DND-41 (cell line): ENCODE results near the gene PTPMT1.

Experiments used
- ATAC-seq: fragments of 200-7000 bp; cut with Tn5 transposase; 3 replicates; pipeline ENCODE4 v1.9.1; 2021; ENCODE audit warnings: low read depth; ENCODE audit not compliant: insufficient read depth
- DNase-seq: peaks from one replicate; pipeline ENCODE4 v3.0.0-alpha.2; 2020
- H2AFZ ChIP-seq: 2 replicates; pipeline ENCODE4 v1.6.0; 2012; ENCODE audit warnings: low read depth, low read length
- H3K27ac ChIP-seq: 2 replicates; pipeline ENCODE4 v1.5.1; 2012; ENCODE audit warnings: low read length, inconsistent platforms
- H3K27me3 ChIP-seq: fragments of 200-600 bp; sonication (generic); 2 replicates; pipeline ENCODE4 v1.6.0; 2012; ENCODE audit warnings: low read length, mild to moderate bottlenecking, inconsistent platforms; ENCODE audit not compliant: insufficient read depth, poor library complexity
- H3K36me3 ChIP-seq: 2 replicates; pipeline ENCODE4 v1.5.1; 2012; ENCODE audit warnings: low read length, inconsistent platforms; ENCODE audit not compliant: insufficient read depth
- H3K4me1 ChIP-seq: 2 replicates; pipeline ENCODE4 v1.5.1; 2012; ENCODE audit warnings: mild to moderate bottlenecking, low read length; ENCODE audit not compliant: insufficient read depth
- H3K4me2 ChIP-seq: 2 replicates; pipeline ENCODE4 v1.6.0; 2012; ENCODE audit warnings: mild to moderate bottlenecking, moderate library complexity, low read length, inconsistent platforms; ENCODE audit not compliant: insufficient read depth
- H3K4me3 ChIP-seq, 2 experiments: fragments of 200-600 bp in 1 of 2; shearing (Covaris generic) in 1 of 2; 2 replicates each; pipeline ENCODE4 v1.5.1; 2012 to 2016; ENCODE audit warnings: inconsistent platforms in 2 of 2, low read length in 2 of 2, mild to moderate bottlenecking in 2 of 2, low read depth in 1 of 2, moderate library complexity in 1 of 2
- H3K79me2 ChIP-seq: 2 replicates; pipeline ENCODE4 v1.6.0; 2012; ENCODE audit warnings: low read length, inconsistent platforms; ENCODE audit not compliant: insufficient read depth
- H3K9ac ChIP-seq: 2 replicates; pipeline ENCODE4 v1.6.0; 2012; ENCODE audit warnings: low read depth, mild to moderate bottlenecking, inconsistent platforms, low read length, moderate library complexity
- H3K9me3 ChIP-seq: 2 replicates; pipeline ENCODE4 v1.5.1; 2012; ENCODE audit warnings: low read length, moderate library complexity, mild to moderate bottlenecking, inconsistent platforms; ENCODE audit not compliant: insufficient read depth, severe bottlenecking
- H4K20me1 ChIP-seq: 2 replicates; pipeline ENCODE4 v1.6.0; 2012; ENCODE audit warnings: low read length; ENCODE audit not compliant: insufficient read depth
- EZH2 ChIP-seq: IDR thresholded peaks from 3 replicates; pipeline ENCODE4 v1.6.1; 2012; ENCODE audit warnings: borderline replicate concordance, low read depth, mild to moderate bottlenecking, moderate library complexity, low read length, inconsistent platforms; ENCODE audit not compliant: severe bottlenecking
- TF ChIP-seq, protein P1 (sequence below): IDR thresholded peaks from 2 replicates; pipeline ENCODE4 v1.5.1; 2012; ENCODE audit warnings: borderline replicate concordance, low read length, moderate library complexity, mild to moderate bottlenecking; ENCODE audit not compliant: poor library complexity, severe bottlenecking; ENCODE audit errors: extremely low read depth

The PTPMT1 gene

GRCh38 chr11:47592970-47593369 is 27.6 kb downstream of the PTPMT1 start:
- Histone ChIP-seq H3K79me2 (no peaks in the 10 kb centered on the region), H4K20me1 (no peaks in the 10 kb centered on the region), H3K4me2 (no peak overlapping the region), H3K36me3 (no peaks in the 10 kb centered on the region), H3K9ac (no peak overlapping the region), H3K4me1 (no peaks in the 10 kb centered on the region), H2AFZ (no peak overlapping the region), H3K4me3 (no peak overlapping the region), H3K9me3 (no peaks in the 10 kb centered on the region), H3K27ac (no peak overlapping the region), H3K27me3 (no peaks in the 10 kb centered on the region)
- no peak for ATAC-seq
- TF ChIP-seq, protein P1, sequence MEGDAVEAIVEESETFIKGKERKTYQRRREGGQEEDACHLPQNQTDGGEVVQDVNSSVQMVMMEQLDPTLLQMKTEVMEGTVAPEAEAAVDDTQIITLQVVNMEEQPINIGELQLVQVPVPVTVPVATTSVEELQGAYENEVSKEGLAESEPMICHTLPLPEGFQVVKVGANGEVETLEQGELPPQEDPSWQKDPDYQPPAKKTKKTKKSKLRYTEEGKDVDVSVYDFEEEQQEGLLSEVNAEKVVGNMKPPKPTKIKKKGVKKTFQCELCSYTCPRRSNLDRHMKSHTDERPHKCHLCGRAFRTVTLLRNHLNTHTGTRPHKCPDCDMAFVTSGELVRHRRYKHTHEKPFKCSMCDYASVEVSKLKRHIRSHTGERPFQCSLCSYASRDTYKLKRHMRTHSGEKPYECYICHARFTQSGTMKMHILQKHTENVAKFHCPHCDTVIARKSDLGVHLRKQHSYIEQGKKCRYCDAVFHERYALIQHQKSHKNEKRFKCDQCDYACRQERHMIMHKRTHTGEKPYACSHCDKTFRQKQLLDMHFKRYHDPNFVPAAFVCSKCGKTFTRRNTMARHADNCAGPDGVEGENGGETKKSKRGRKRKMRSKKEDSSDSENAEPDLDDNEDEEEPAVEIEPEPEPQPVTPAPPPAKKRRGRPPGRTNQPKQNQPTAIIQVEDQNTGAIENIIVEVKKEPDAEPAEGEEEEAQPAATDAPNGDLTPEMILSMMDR, result no peak
- TF ChIP-seq EZH2, result no peak
- no peak for DNase-seq

DNA sequence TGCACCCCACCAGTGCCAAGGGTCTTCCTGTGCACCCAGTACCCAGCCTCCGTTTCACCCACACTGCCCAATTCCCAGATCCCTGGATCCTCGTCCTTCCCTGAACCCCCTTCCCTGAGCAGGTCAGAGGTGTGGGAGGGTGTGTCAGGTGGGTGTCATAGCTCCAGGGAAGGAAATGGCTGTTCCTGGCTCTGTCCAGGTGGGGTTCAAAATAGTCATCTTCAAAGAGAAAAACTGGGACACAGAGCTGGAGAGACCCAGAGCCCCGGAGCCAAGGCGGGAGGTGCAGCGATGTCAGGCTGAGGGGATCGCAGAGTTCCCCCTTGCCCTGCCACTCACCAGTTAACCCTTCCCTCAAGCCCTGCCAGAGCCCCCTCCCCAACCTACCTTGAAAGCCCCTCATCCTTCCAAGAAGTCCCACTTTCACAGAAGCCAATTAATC is 28.1 kb downstream of the PTPMT1 start:
- ATAC-seq, result no peak
- no peak overlapping the region for H3K4me3 ChIP-seq
- H2AFZ ChIP-seq, result no peak overlapping the region

DNA sequence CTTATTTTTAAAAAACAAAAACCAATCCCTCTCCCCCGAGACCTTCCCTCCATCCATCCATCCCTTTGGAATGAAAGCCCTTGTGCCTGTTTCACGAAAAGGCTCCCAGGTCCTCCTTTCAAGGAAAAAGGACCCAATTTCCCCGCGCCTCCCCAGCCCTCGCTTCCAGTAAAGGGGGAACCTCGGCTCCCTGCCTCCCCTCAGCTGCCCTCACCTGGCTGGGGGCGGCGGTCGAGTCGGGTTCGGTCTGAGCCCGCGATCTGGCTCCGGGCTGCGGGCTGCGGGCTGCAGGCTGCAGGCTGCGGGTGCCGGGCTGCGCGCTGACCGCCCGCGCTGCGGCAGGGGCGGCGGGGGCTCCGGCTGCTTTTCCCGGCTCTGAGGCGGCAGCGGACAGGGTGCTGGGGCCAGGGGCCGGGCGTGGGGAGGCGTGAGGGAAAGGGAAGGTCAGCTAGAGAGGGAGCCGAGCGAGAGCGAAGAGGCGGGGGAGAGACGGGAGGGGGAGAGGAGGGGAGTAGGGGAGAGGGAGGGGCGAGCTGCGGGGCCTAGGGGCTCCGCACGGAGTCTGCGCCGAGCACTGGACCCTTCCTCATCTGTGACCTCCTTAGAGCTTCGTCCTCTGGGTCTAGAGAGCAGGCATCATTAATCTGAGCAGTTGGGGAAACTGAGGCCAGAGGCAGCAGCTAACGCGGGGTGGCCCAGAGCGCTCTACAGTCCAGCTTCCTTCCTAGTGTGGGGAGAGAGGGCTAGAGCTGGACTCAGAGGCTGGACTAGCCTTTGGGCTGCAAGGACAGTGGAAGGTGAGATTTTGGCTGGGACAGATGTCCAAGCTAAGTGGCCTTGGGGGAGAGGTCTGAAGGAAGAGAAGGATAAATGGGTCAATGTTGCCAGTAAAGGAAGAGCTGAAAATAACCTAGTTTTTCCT is 28.8 kb downstream of the PTPMT1 start, which contains the start of gene C1QTNF4:
C1QTNF4 (minus strand) TSS at position 478 of the 922 bp plus-strand sequence. CDS start 3,601 bp downstream, outside the sequence.
- no peak within 1 kb of the TSS for H3K27ac ChIP-seq
- ATAC-seq, result no peak
- no peaks in the 10 kb centered on the region for H3K36me3 ChIP-seq
- no peak within 1 kb of the TSS for H3K4me2 ChIP-seq
- no peaks in the 10 kb centered on the region for H3K4me1 ChIP-seq
- no peak within 1 kb of the TSS for H3K9ac ChIP-seq
- no peaks in the 10 kb centered on the region for H4K20me1 ChIP-seq
- no peak within 1 kb of the TSS for H3K4me3 ChIP-seq
- no peak within 1 kb of the TSS for H2AFZ ChIP-seq
- DNase-seq, result no peak
- no peaks in the 10 kb centered on the region for H3K9me3 ChIP-seq
- no peaks in the 10 kb centered on the region for H3K27me3 ChIP-seq
- no peak for TF ChIP-seq EZH2
- TF ChIP-seq, protein P1, result no peak
- no peaks in the 10 kb centered on the region for H3K79me2 ChIP-seq

More for the DNA sequence above, 28.1 kb downstream of the PTPMT1 start:
- H3K4me2 ChIP-seq, result no peak overlapping the region
- no peak overlapping the region for H3K27ac ChIP-seq
- no peaks in the 10 kb centered on the region for H3K36me3 ChIP-seq
- DNase-seq, result no peak
- no peaks in the 10 kb centered on the region for H3K9me3 ChIP-seq
- TF ChIP-seq, protein P1, result no peak
- TF ChIP-seq EZH2, result no peak
- H3K4me1 ChIP-seq, result no peaks in the 10 kb centered on the region
- no peaks in the 10 kb centered on the region for H4K20me1 ChIP-seq
- H3K79me2 ChIP-seq, result no peaks in the 10 kb centered on the region
- no peaks in the 10 kb centered on the region for H3K27me3 ChIP-seq
- no peak overlapping the region for H3K9ac ChIP-seq
